ENCODE results near the gene SIK3. TPM values are rescaled to one million over a fixed set of nuclear protein-coding genes. Genes with fewer than 3 reads are reported as not detected.

The SIK3 gene
- total RNA-seq, 1 donor: 25.7 TPM

- H3K36me3 ChIP-seq (ENCODE audit: insufficient read depth, low read length): no peaks in the 10 kb centered on the region
- TF ChIP-seq CTCF (IDR thresholded peaks at IDR 0.05; ENCODE audit: extremely low read depth, low read depth, low read length): no peak
- H3K79me2 ChIP-seq (ENCODE audit: insufficient read depth, low read length): no peaks in the 10 kb centered on the region
- no peak overlapping the region for H3K27ac ChIP-seq (ENCODE audit: low read depth, low read length)
- no peak for DNase-seq (ENCODE audit: insufficient read length, low spot score, missing footprints)
- no peak overlapping the region for H3K4me2 ChIP-seq (ENCODE audit: insufficient read depth, low read length)
- H3K4me3 ChIP-seq (ENCODE audit: insufficient read depth, low read length): no peak overlapping the region
- no peaks in the 10 kb centered on the region for H3K9me3 ChIP-seq (ENCODE audit: low read depth, low read length)
- no peaks in the 10 kb centered on the region for H3K27me3 ChIP-seq (ENCODE audit: insufficient read depth, low read length)
- H4K20me1 ChIP-seq (ENCODE audit: insufficient read depth, low read length): no peaks in the 10 kb centered on the region
- peaks cover 17% of the 10 kb centered on the region for H3K4me1 ChIP-seq (ENCODE audit: insufficient read depth, low read length)
- H2AFZ ChIP-seq (ENCODE audit: low read length): no peak overlapping the region
These were observed 300.4 kb downstream of the SIK3 start for GRCh38 chr11:116797816-116798215.

GRCh38 chr11:116796548-116796947 lies 301.7 kb downstream of the SIK3 start:
- H3K79me2 ChIP-seq (ENCODE audit: insufficient read depth, low read length): no peaks in the 10 kb centered on the region
- no peaks in the 10 kb centered on the region for H3K27me3 ChIP-seq (ENCODE audit: insufficient read depth, low read length)
- H3K4me3 ChIP-seq (ENCODE audit: insufficient read depth, low read length): no peak overlapping the region
- H3K4me2 ChIP-seq (ENCODE audit: insufficient read depth, low read length): no peak overlapping the region
- no peaks in the 10 kb centered on the region for H4K20me1 ChIP-seq (ENCODE audit: insufficient read depth, low read length)
- peaks cover 27% of the 10 kb centered on the region for H3K4me1 ChIP-seq (ENCODE audit: insufficient read depth, low read length)
- TF ChIP-seq CTCF (IDR thresholded peaks at IDR 0.05; ENCODE audit: extremely low read depth, low read depth, low read length): no peak
- H3K36me3 ChIP-seq (ENCODE audit: insufficient read depth, low read length): no peaks in the 10 kb centered on the region
- DNase-seq (ENCODE audit: insufficient read length, low spot score, missing footprints): no peak
- no peak overlapping the region for H2AFZ ChIP-seq (ENCODE audit: low read length)
- H3K9me3 ChIP-seq (ENCODE audit: low read depth, low read length): no peaks in the 10 kb centered on the region
- no peak overlapping the region for H3K27ac ChIP-seq (ENCODE audit: low read depth, low read length)

GRCh38 chr11:116794851-116795250 lies 303.4 kb downstream of the SIK3 start:
- Histone ChIP-seq H3K36me3 (ENCODE audit: insufficient read depth, low read length) (no peaks in the 10 kb centered on the region), H3K27ac (ENCODE audit: low read depth, low read length) (no peak overlapping the region), H3K4me1 (ENCODE audit: insufficient read depth, low read length) (peaks cover 29% of the 10 kb centered on the region), H2AFZ (ENCODE audit: low read length) (no peak overlapping the region), H4K20me1 (ENCODE audit: insufficient read depth, low read length) (no peaks in the 10 kb centered on the region), H3K79me2 (ENCODE audit: insufficient read depth, low read length) (no peaks in the 10 kb centered on the region), H3K27me3 (ENCODE audit: insufficient read depth, low read length) (no peaks in the 10 kb centered on the region), H3K9me3 (ENCODE audit: low read depth, low read length) (no peaks in the 10 kb centered on the region), H3K4me2 (ENCODE audit: insufficient read depth, low read length) (no peak overlapping the region), H3K4me3 (ENCODE audit: insufficient read depth, low read length) (no peak overlapping the region)
- DNase-seq (ENCODE audit: insufficient read length, low spot score, missing footprints): no peak
- TF ChIP-seq CTCF (IDR thresholded peaks at IDR 0.05; ENCODE audit: extremely low read depth, low read depth, low read length): no peak

- peaks cover 30% of the 10 kb centered on the region for H3K4me1 ChIP-seq (ENCODE audit: insufficient read depth, low read length)
- H2AFZ ChIP-seq (ENCODE audit: low read length): peak overlapping the region; percentile 32
- no peaks in the 10 kb centered on the region for H3K36me3 ChIP-seq (ENCODE audit: insufficient read depth, low read length)
- no peaks in the 10 kb centered on the region for H3K9me3 ChIP-seq (ENCODE audit: low read depth, low read length)
- TF ChIP-seq CTCF (IDR thresholded peaks at IDR 0.05; ENCODE audit: extremely low read depth, low read depth, low read length): no peak
- H3K79me2 ChIP-seq (ENCODE audit: insufficient read depth, low read length): no peaks in the 10 kb centered on the region
- no peak overlapping the region for H3K4me2 ChIP-seq (ENCODE audit: insufficient read depth, low read length)
- no peaks in the 10 kb centered on the region for H3K27me3 ChIP-seq (ENCODE audit: insufficient read depth, low read length)
- no peaks in the 10 kb centered on the region for H4K20me1 ChIP-seq (ENCODE audit: insufficient read depth, low read length)
- H3K4me3 ChIP-seq (ENCODE audit: insufficient read depth, low read length): no peak overlapping the region
- DNase-seq (ENCODE audit: insufficient read length, low spot score, missing footprints): no peak
- H3K27ac ChIP-seq (ENCODE audit: low read depth, low read length): no peak overlapping the region
These were observed 304.5 kb downstream of the SIK3 start for GRCh38 chr11:116793772-116794097.

Small RNAs within 50 kb of the gene (small RNA-seq; reads per million reads assigned to genes)
- gene AP000936.3 (not detected), gene RNY4P6 (0.52 reads per million)

Other genes starting within 250 kb of the SIK3 start
- 141 and 151 TPM in 2 replicates for gene PAFAH1B2, start 45.9 kb upstream of the SIK3 start, total RNA-seq
- gene SIDT2, start 80.3 kb upstream of the SIK3 start, total RNA-seq: 27.5 and 35.7 TPM in 2 replicates
- 3,614 and 3,853 TPM in 2 replicates for gene TAGLN, start 100.9 kb upstream of the SIK3 start, total RNA-seq
- gene PCSK7, start 133.6 kb upstream of the SIK3 start, total RNA-seq: 44.5 and 51.9 TPM in 2 replicates
- 13.4 and 14.7 TPM in 2 replicates for gene RNF214, start 134.2 kb upstream of the SIK3 start, total RNA-seq
- gene BACE1-AS, start 192.9 kb upstream of the SIK3 start, total RNA-seq: 3.5 and 4.0 TPM in 2 replicates
- 45.6 and 52.7 TPM in 2 replicates for gene BACE1, start 217.8 kb upstream of the SIK3 start, total RNA-seq
- gene CEP164, start 229.4 kb upstream of the SIK3 start, total RNA-seq: 38.0 and 40.7 TPM in 2 replicates

All from osteoblast (primary cell).